GM21367 (cell line): ENCODE data around the gene ANKMY1.

Experiments
- ATAC-seq: cut with Tn5 transposase; IDR thresholded peaks from one replicate; pipeline ENCODE4 v1.9.1; 2021; ENCODE audit not compliant: unreplicated experiment

Gene ANKMY1, protein sequence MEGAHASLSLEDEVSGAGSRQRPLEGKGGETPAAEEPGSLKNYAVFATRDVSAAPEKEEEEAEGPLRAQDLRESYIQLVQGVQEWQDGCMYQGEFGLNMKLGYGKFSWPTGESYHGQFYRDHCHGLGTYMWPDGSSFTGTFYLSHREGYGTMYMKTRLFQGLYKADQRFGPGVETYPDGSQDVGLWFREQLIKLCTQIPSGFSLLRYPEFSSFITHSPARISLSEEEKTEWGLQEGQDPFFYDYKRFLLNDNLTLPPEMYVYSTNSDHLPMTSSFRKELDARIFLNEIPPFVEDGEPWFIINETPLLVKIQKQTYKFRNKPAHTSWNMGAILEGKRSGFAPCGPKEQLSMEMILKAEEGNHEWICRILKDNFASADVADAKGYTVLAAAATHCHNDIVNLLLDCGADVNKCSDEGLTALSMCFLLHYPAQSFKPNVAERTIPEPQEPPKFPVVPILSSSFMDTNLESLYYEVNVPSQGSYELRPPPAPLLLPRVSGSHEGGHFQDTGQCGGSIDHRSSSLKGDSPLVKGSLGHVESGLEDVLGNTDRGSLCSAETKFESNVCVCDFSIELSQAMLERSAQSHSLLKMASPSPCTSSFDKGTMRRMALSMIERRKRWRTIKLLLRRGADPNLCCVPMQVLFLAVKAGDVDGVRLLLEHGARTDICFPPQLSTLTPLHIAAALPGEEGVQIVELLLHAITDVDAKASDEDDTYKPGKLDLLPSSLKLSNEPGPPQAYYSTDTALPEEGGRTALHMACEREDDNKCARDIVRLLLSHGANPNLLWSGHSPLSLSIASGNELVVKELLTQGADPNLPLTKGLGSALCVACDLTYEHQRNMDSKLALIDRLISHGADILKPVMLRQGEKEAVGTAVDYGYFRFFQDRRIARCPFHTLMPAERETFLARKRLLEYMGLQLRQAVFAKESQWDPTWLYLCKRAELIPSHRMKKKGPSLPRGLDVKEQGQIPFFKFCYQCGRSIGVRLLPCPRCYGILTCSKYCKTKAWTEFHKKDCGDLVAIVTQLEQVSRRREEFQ

DNA sequence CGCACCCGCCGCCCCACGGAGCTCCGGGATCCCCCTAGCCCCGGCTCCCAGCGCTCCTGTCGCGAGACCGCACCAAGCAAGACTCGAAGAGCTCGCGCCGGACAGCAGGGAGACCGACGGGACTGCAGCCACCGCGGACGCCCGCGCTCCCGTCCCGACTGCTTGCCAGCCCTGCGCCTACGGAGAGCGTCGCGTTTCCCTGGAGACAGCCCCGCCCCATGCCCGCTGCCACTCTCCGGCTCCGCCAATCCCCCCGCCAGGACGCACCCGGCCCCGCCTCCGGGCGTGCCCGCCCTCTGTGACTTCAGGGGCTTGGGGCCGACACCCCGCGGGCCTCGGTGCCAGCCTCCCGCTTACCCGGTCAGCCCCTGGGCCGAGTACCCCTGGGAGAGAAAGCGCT is at the start of gene ANKMY1:
Gene ANKMY1, minus strand, starts transcription at position 181 of the 400 bp plus-strand sequence. CDS start 653 bp downstream, outside the sequence.
- no peak for ATAC-seq

DNA sequence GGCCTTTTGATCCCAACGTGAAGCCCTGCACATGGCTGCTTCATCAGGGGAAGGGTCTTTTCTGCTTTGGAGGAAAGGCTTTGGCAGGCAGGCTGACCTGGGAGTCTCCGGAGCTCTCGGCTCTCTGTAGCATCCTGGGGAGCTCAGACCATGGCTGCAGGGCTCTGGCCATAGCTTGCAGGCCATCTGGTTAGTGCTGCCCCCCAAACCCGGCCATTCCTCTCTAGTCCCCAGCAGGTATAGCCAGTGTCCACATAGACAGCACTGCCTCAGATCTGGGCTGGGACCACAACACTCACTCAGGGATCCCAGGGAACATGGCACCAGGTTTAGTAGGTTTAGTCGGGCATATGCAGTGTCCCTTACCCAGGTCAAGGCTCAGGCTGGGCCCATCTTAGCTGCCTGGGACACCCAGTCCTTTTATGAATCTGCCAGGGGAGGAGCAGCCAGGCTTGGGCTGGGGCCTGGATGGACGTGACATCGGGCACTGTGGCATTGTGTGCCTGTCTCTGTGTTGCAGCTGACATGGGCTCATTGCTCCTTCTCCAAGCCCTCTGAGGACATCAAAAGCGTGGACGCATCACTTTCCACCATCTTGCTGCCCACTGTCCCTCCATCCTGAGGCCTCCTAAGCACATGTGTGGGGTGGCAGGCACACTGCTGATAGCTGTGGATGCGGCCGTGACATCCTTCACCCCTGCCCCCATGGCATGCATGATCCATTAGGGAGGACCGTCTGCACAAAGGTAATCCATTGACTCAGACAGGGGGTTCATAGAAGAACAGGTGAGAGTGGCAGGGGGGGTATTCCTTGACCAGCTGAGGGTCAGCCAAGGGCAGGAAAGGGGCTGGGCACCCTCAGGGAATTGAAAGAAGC is 48.3 kb upstream of the ANKMY1 start:
- ATAC-seq, result no peak

DNA sequence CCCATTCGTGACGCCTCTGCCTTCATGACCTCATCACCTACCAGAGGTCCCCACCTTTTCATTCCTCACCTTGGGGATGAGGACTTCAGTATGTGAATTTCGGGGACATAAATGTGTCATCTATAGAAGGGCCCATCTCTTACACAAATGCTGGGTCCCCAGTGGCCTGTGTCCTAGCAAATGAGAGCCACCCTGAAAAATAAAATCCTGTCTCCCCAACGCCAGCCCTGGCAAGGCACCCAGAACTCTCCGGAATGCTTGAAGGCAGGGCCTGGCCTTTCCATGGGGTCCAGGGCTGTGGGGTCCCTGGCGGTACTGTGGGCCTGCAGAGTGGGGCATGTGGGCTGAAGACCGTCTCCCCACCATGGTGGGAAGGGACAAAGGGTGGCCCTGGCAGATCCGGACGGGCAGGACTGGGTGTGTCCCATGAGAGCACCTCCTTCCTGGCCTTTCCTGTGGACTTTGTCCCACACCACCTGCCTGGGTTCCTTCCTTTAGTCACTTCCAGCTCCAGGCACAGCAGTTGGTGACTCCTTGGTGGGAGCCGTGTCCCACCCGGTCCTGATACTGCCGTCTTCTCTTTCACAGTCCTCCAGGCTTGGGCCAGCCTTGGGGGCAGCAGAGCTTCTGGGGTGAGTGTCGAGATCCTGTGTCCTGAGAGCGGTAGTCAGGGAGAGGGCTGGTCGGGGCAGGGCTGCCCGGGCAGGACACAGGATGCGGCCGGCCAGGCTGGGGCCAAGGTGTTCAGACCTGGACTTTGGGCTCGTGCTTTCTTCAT is 47.3 kb upstream of the ANKMY1 start:
- no peak for ATAC-seq

- no peak for ATAC-seq
Observed at GRCh38 chr2:240604291-240604938, 46.6 kb upstream of the ANKMY1 start.

DNA sequence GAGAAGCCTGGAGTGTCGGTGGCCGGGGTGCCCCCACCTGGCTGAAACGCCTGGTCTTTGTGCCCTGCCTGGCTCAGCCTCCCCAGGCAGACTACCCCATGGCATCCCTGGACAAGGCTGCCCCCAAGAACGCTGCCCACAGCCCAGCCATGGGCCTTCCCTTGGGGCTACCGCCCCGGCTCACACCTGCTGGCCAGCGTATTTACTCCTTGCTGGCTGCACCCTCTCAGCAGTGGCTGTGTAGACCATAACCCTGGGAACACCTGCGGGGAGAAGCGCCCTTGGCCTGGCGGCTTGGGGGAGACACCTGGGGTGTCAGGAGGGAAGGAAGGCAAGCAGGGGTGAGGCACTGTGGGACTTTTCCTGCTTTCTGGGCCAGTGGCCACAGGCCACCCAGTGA is 46.1 kb upstream of the ANKMY1 start:
- ATAC-seq, result no peak

DNA sequence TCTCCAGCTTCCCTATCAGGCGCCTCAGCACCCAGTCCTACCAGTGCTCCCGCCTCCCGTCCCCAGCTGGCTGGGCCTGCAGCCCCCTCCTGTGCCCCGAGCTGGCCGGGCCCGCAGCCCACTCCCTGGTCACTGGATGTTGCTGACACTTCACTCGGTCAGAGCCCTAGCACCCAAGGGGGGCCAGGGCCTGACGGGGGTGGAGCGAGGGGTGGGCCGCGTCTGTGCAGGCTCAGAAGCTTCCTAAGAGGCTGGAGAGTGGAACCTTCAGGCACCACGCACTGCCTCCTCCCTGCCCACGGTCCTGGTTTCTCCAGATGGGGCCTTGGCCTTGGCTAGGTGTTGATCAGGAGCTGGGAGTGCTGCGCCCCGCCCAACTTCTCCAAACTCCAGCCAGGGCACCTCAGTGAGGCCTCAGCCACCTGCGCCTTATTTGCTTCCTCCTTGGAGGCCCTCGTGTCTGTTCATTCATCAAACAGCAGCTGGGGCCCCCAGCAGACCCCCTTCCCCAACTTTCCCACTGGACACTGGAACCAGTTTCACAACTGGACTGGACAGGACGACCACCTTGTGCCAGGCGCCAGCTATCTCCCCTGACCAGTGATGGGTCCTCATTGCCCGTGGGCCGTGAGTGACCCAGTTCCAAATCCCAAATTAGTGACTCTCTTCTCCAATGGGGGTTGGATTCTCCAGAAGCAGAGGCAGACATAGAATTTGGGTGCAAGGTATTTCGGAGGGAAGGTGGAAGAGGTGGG is 45.5 kb upstream of the ANKMY1 start:
- ATAC-seq, result no peak

DNA sequence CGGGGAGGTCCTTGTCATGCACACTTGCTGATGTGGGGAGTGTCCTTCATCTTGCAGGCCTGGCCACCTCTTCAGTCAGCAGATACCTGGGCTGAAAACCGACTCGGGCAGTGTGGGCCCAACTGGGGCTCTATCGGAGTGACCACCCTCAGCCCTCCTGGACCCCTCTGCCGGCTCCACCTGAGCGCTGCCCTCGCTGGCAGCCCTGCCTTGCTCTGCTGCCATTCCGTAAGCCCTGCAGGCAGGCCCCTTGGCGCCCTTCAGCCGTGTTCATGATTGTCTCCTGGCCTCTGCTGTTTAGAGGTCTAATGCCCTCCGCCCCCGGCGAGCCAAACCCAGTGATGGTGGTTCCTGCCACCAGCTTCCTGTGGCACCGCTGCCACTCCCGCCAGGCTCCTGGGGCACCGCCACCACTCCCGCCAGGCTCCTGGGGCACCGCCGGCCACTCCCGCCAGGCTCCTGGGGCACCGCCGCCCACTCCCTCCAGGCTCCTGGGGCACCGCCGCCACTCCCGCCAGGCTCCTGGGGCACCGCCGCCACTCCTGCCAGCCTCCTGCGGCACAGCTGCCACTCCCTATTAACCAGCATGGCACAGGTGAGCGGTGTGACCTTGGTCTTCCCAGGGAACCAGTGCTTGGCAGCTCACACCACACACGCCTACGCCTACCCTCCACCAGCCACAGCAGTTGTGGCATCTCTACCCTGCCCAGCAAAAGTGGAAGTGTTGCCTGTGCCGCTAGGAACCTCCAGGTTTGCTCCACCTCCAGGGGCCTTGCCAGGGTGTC is 44.7 kb upstream of the ANKMY1 start:
- no peak for ATAC-seq

GRCh38 chr2:240601831-240602160 is 44.0 kb upstream of the ANKMY1 start:
- ATAC-seq, result no peak

DNA sequence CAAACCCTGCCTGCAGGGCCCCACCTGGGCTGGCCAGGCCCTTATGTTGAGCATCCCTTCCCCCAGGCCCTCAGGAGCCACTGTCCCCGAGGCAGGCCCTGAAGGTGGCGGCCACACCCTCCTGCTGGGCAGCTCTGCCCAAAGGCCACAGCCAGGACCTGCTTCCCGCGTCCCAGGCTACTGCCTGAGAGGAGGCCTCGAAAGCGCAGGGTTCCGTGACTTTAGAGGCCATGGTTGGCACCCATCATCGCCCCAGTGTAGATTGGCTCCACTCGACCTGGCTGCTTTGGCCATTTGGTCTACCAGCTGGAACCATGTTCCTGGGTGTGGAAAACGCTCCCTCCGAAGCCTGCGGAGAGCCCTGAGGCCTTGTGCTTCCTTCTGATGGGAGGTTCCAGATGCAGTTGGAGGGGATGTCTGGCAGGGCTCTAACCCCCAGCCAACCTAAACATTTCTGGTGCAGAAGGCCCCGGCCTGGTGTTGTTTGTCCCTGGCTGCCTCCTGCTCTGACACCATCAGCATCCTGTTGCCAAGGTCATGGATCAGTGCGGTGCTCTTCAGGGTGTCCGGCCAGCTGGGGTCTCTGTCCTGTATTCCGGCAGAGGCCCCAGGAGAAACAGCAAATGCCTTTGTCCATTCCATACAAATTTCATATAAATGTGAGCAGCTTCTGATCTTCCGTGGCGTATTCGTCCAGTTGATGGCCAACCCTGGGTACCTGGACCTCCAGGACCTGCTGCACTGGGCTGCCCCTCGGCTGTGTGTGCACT is 43.5 kb upstream of the ANKMY1 start:
- no peak for ATAC-seq

GRCh38 chr2:240600451-240600961 is 42.7 kb upstream of the ANKMY1 start:
- no peak for ATAC-seq

- no peak for ATAC-seq
Observed at GRCh38 chr2:240599141-240599583, 41.4 kb upstream of the ANKMY1 start.

GRCh38 chr2:240598311-240598911 is 40.6 kb upstream of the ANKMY1 start:
- ATAC-seq, result no peak

DNA sequence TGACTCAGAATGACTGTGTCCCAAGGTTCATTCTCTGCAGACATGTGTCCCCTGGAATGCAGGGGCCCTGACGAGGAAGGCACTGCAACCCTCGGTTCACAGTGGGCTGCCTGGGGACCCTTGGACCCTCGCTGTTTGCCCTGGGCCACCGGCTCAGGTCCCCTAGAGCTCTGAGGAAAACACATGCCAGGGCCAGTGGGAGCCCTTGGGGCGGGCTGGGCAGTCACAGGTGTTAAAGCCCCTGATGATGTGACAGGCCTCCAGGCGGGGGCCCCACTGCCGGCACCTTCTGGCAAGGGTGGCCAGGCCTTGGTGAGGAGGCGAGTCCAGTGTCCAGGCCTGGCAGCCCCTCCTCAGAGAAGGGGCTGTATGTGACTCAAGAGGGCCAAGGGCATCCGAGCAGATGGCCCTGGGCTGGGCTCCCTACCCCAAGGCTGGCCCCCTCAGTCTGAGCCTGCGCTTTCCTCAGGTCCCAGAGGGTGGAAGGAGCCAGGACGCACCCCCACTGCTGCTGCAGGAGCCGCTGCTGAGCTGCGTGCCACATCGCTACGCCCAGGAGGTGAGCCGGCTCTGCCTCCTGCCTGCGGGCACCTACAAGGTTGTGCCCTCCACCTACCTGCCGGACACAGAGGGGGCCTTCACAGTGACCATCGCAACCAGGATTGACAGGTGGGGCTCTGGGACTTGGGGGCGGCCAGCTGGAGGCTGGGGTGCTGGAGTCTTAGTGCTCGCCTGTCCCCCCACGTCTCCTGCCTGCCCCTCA is 39.8 kb upstream of the ANKMY1 start:
- no peak for ATAC-seq

- ATAC-seq, result no peak
Observed at GRCh38 chr2:240597054-240597418, 39.2 kb upstream of the ANKMY1 start.

DNA sequence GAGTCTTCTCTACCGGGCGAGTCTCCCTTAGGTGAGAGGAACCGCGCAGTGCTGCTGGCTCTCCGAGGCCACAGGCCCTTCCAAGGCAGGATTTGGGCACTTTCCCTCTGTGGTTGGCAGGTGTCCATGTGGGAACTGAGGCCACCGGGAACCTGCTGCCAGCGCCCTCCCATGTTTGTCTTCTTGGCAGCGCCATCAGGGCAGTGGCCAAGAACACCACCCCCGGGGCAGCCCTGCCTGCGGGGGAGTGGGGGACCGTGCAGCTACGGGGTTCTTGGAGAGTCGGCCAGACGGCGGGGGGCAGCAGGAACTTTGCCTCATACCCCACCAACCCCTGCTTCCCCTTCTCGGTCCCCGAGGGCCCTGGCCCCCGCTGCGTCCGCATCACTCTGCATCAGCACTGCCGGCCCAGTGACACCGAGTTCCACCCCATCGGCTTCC is 38.7 kb upstream of the ANKMY1 start:
- ATAC-seq, result no peak

- no peak for ATAC-seq
Observed at GRCh38 chr2:240596080-240596460, 38.3 kb upstream of the ANKMY1 start.
